ENCODE measurements around the gene SORCS2.

Gene SORCS2

DNA sequence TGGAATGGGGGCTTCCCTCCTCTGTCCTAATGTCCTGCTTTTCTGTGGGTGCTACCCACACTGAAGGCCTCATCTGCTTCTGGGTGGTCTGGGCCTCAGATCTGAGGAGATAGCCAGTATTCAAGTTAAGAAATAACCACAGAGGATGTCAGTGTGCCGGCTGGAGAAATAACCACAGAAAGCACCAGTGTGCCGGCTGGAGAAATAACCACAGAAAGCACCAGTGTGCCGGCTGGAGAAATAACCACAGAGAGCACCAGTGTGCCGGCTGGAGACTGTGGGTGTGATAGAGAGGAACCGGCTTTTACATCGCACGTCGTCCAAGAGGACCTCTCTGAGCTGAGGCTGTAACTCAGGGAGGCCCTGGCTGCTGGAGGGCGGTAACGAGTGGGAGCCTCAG is 308.1 kb downstream of the SORCS2 start:
- DNase-seq, result no peak

DNA sequence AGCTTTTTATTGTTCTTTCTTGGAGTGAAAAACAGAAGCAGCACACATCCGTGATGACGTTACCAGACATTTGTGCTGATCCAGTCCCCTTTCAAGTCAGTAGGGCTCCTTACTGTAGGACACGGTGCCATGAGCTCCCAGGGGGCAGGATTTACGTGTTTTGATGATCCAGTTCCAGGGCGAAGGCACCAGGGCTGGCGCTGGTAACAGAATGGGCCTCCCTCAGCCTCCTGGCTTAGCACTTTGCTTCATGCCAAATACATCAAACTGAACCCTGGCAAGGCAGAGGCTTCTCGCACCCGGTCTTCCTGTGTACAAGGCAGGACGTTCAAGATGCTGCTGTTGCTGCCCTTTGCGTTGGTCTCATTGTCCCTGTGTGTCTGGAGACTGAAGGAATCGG is 309.0 kb downstream of the SORCS2 start:
- no peak for DNase-seq

DNA sequence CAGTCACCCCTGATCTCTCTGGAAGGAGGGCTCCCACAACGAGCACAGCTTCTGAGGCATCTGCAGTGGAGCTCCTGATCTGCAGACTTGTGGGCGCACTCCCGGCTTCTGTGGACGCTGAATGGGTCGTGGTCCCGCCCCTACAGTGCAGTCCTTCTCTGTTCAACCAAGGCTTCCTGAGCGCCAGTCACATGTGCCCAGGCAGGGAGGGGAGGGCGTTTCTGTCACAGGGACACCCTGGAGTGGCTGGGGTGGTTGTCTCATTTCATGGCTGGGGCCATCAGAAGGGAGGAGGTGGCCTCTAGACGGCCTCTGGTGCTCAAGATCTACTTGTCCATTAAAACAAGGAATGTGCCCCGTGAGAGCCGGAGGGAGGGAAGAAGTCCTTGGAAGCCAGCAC is 309.5 kb downstream of the SORCS2 start:
- no peak for DNase-seq

GRCh38 chr4:7503559-7504249 is 311.4 kb downstream of the SORCS2 start:
- no peak for DNase-seq

DNA sequence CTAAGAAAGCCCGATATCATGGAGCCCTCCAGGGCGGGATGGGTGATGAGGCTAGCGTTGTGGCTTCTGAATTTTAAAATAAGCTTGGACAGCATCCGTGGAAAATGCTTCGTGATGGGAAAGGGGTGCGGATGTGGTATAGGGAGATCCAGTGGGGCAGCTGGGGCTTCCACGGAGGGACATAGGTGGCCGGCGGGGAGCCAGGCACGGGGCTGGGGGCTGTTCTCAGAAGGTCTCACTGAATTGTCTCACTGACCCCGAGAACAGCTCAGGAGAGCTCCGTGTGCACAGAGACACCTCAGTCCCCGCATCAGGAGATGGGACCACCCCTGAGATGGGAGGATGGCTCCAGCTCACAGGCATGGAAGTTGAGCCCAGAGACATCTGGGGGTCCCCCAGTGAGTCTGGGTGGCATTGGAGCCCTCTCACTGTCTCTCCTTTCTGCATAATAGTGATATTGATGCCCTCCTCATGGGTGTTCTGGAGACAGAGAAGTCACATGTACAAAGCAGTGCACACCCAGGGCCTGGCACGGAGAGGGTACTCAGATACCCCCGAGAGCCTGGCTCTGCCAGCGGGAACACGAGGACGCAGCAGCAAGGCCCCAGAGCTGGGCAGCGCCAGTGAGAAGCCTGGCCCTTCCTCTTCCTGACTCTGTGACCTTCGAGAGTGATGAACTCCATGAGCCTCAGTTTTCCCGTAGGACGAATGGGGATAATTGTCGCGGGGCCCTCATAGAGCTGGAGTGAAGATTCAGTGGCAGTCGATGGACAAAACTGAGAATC is 313.0 kb downstream of the SORCS2 start:
- DNase-seq, result no peak

DNA sequence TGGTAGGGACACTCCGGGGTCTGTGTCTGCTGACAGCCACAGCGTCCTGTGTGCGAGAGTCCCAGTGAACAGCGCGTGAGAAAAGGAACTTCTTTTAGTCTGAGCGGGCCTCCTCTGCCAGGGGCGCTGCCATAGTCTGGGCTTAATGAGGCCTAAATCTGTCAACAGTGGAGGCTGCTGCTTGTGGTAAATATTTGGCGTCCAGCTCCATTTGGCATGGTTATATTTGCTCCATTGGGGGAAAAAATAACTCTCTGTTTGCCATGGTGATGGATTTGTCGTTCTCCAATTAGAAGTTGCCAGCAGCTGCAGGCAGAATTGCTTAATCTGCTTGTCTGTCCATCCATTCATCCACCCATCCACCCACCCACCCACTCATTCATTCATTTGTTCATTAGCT is 313.8 kb downstream of the SORCS2 start:
- no peak for DNase-seq

GRCh38 chr4:7506572-7506971 is 314.2 kb downstream of the SORCS2 start:
- DNase-seq, result no peak

- no peak for DNase-seq
Measured at GRCh38 chr4:7507381-7507780, 315.0 kb downstream of the SORCS2 start.

DNA sequence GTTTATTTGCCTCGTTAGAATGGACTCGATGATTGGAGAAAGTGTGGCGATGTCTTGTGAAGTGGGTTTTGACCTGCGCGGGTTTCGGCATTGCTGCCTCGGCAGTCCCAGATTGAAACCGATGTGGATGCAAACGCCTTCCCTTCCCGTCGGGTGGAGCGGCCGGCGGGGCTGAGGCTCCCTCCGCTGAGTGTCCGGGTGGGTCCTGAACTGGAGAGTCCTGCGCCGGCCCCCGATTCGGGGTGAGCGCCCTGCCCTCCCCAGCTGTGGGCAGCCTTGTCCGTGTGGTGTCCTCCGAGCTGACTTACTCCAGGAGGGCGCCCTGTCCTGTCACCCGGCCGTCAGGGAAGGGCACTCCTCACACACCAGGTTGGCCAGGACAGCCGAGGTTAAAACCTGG is 317.7 kb downstream of the SORCS2 start:
- no peak for DNase-seq

GRCh38 chr4:7510538-7510937 is 318.2 kb downstream of the SORCS2 start:
- DNase-seq, result no peak

- DNase-seq, result no peak
Measured at GRCh38 chr4:7511525-7511924, 319.2 kb downstream of the SORCS2 start.

- no peak for DNase-seq
Measured at GRCh38 chr4:7512428-7512827, 320.1 kb downstream of the SORCS2 start.

GRCh38 chr4:7512946-7513345 is 320.6 kb downstream of the SORCS2 start:
- DNase-seq, result no peak

GRCh38 chr4:7513671-7514070 is 321.3 kb downstream of the SORCS2 start:
- no peak for DNase-seq

DNA sequence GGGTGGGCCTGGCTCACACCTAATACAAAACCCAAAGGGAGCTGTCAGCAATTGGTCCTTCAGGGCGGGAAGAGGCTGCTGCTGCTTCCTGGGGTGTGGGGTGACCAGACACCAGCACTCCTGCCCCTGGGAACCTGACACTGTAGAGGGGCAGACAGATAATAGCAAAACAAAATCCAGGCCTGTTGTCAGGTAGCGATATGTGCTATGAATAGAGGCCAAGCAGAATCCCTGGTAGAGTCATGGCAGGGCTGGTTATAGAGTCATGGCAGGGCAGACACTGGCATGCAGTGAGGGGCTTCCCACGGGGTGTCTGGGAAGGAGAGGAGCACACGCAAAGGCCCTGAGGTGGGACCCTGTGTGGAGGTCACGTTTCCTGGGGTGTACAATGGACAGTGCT is 321.9 kb downstream of the SORCS2 start:
- DNase-seq, result no peak

GRCh38 chr4:7514789-7515188 is 322.5 kb downstream of the SORCS2 start:
- no peak for DNase-seq

- DNase-seq, result no peak
Measured at GRCh38 chr4:7515390-7515902, 323.1 kb downstream of the SORCS2 start.

DNA sequence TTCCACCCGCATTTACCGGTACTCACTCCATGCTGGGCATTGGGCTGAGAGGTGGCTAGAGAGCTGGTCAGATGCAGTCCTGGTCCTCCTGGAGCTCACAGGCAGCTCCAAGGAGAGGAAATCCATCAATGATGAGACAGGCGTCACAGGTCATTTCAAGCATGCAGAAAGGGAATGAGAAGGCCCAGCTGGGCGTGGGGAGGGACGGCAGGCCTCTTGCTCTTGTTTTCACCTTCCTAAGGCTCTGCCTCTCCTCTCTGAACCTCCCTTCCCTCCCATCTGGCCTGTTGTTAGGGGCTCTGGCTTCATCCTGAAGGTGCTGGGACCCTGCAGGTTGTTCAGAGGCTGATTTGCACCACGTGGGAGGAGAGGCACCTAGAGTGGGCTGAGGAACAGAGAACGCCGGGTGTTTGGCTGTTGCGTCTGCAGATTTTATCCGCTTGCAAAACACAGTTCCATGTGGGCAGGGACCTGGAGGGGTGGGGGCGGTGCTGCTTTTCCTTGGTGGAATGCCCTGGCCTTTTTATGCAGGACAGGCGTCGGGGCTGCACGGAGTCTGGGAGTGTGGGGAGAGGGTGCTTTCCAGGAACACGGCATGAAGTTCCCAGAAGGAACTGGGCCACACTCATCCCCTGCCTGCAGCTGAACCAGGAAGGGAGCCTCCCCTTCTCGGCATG is 323.9 kb downstream of the SORCS2 start:
- DNase-seq, result no peak

- DNase-seq, result no peak
Measured at GRCh38 chr4:7516773-7517144, 324.4 kb downstream of the SORCS2 start.

DNA sequence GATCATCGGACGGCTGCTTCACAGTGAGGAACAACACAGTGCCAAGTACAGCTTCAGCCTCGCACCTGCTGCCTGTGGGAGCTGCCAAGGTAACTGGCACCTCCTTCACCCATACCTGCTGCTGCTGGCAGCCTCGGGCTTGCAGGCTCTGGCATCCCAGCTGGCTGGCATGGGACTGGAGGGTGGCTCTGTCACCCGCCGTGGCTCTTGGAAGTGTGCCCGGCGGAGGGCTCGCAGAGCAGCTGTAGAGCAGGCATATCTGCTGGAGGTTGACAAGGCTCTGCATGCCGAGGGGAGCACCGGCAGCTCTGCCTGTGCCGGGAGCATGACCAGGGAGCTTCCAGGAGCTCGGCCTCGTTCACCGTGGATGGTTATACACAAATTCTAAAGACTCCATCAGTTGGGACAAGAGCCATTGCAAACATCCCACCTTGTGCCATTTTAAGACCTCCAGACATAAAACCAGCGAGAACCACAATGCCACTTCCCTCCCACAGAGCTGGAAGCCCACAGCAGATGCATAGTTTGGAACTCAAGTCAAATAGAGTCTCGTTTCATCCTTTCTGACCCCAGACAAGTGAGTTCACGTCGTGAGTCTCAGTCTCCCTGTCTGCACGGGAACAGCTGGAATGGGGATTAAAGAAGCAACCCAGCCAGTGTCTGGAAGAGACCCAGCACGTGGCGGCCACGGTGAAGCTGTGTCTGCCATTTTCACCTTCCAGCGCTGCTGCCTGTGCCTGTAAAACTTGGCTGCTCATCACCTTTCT is 326.7 kb downstream of the SORCS2 start:
- DNase-seq, result peak; percentile 60

DNA sequence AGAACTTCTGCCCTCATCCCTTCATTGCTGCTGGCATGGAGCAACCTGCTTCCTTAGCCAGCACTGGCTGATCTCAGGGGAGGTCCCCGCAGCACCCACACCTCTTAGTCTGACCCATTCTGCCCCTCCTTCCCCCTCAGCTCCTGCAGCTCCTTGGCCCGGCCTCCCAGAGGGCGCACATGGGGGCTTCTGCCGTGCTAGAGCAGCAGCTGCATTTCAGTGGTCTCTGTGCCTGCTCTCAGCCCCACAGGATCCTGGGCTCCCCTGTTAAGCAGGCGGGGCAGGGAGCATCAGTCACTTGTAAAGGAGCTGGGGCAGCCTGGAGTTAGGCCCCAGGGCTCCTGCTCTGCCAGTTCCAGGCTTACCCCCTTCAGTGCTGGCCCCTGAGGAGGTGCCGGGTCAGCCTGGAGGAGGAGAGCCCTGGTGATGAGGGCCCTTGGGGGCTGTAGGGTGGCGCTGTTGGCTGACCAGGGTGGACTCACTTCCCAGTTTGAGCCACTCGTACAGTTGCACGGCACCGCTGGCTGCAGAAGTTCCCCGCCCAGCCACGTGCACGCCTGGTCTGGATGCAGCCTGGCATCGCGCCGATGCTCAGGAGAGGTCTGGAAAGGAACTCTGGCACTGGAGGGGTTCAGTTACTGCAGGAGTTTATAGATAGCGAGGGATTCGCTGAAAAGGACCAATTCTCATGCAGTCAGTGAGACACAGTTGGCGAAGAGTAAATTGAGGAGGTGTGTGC is 327.5 kb downstream of the SORCS2 start:
- DNase-seq, result no peak

GRCh38 chr4:7521666-7522065 is 329.3 kb downstream of the SORCS2 start:
- no peak for DNase-seq
